HG03045 (cell line): ENCODE results near the gene SYTL2.

Experiments used
- ATAC-seq: cut with Tn5 transposase; IDR thresholded peaks from one replicate; pipeline ENCODE4 v1.9.1; 2021; ENCODE audit warnings: mild to moderate bottlenecking, moderate library complexity; ENCODE audit not compliant: unreplicated experiment

Gene SYTL2

GRCh38 chr11:85826116-85826855 lies 15.3 kb upstream of the SYTL2 start:
- ATAC-seq: no peak

GRCh38 chr11:85825616-85826015 lies 14.7 kb upstream of the SYTL2 start:
- no peak for ATAC-seq

GRCh38 chr11:85823816-85824215 lies 12.9 kb upstream of the SYTL2 start:
- ATAC-seq: no peak

DNA sequence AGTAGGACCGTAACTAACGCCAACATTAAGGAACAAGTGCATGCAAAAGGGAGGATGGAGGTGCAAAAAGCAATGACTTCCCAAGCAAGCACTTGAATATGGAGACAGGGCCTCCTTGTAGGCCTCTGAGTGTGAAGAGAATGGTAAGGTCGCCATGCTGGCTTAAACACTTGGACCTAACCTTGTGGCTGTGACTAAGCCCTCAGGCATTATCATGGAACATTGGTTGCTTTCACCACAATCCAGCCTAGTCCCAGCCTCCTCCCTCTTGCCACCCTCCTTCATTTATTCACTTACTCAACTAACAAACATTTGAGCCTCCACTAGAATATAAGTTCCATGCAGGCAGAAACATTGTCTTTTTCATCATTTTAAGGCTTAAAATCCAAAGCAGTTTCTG lies 11.9 kb upstream of the SYTL2 start:
- ATAC-seq: no peak

GRCh38 chr11:85821636-85822035 lies 10.7 kb upstream of the SYTL2 start:
- ATAC-seq: no peak

DNA sequence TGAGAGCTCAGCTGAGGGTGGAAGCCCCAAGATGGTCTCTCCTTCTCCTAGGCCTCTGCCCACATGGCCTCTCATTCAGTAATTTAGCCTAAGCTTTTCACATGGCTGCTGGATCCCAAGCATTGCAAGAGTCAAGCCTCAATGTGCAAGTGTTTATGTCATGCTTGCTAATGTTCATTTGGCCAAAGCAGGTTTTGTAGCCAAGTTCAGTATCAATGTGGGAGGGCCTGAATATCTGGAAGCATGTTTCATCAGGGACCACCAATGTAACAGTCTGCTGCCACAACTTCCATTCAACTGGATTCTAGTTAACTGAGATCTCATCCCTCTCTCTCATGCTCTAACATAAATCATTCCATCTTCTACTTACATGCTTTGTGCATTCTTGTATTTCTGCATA lies 8.5 kb upstream of the SYTL2 start:
- no peak for ATAC-seq

- ATAC-seq: no peak
These were observed 4.4 kb upstream of the SYTL2 start for GRCh38 chr11:85815186-85815931.

GRCh38 chr11:85813721-85814120 lies 2.8 kb upstream of the SYTL2 start:
- no peak for ATAC-seq

GRCh38 chr11:85811624-85812023 lies 683 bp upstream of the SYTL2 start:
- no peak for ATAC-seq

DNA sequence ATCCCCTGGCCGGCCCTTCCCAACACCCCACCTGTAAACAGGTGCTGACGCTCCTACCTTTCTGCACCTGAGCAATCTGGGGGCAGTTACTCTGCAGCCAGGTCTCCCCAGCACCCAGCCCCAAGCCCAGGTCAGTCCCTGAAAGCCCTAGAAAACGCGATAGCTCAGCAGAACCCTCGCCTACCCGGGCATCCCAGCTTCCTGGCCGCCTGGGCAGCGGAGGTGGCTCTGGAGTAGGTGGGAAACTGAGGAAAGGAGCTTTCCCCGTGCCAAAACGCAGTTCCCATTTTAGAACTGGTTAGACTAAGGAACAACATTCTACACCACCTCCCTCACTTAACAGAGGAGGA lies 445 bp downstream of the SYTL2 start:
- no peak for ATAC-seq

DNA sequence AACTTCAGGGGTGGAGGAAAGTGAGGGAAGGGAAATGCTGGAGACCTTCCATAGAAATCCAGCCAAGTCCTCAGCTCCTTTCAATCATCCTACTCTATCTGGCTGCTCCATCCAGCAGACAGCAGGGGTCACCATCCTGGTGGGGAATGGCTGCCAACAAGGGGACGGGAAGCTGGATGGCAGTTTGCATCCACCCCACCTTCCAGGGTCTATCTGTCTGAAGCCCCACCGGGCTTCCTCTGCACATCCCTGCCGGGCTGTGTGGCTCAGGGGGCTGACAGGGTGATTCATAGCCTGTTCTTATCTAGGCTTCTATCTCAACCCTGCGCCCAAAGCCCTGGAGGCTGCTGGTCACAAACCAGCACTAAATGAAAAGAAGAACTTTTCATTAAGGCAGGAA lies 1.1 kb downstream of the SYTL2 start:
- no peak for ATAC-seq

- no peak for ATAC-seq
These were observed 1.8 kb downstream of the SYTL2 start for GRCh38 chr11:85809191-85809590.

DNA sequence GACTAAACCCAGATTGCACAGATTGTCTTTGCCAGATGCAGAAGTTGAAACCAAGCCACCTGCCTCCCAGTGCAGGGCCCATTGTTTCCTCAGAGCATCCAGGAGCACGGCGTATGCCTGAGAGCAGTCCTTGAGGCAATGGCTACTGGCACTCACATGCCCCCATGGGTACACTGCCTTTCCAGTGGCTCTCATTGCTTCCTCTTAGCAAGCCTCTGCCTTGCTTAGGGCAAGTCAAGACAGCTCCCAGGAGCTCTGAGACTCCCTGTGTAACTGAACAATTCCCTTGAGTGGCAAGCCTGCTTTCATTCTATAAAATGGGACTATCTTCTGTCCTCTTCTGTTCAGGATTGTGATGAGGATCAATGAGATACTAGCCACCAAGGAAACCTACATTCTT lies 4.1 kb downstream of the SYTL2 start:
- ATAC-seq: no peak

GRCh38 chr11:85806016-85806415 lies 4.9 kb downstream of the SYTL2 start:
- ATAC-seq: no peak

GRCh38 chr11:85805387-85805786 lies 5.6 kb downstream of the SYTL2 start:
- ATAC-seq: no peak

GRCh38 chr11:85803920-85804319 lies 7.0 kb downstream of the SYTL2 start:
- no peak for ATAC-seq

DNA sequence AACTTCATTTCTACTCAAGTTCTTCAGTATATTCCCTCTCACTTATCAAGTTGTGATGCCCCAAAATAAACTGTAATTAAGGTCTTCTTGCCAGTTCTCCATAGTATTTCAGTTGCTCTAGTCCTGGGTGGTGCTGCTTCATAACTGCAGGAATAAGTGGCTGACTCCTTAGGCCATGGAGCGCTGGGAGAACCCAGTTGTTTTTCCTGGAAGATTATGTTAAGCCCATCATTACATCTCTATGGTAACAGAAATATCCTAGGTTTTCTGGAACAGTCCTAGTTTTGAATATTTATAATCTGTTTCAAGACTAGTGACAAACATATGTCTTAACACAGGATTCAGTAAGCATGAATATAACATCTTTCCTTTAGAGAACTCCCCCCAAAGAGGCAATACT lies 7.6 kb downstream of the SYTL2 start:
- ATAC-seq: no peak

GRCh38 chr11:85801527-85801926 lies 9.4 kb downstream of the SYTL2 start:
- ATAC-seq: no peak

DNA sequence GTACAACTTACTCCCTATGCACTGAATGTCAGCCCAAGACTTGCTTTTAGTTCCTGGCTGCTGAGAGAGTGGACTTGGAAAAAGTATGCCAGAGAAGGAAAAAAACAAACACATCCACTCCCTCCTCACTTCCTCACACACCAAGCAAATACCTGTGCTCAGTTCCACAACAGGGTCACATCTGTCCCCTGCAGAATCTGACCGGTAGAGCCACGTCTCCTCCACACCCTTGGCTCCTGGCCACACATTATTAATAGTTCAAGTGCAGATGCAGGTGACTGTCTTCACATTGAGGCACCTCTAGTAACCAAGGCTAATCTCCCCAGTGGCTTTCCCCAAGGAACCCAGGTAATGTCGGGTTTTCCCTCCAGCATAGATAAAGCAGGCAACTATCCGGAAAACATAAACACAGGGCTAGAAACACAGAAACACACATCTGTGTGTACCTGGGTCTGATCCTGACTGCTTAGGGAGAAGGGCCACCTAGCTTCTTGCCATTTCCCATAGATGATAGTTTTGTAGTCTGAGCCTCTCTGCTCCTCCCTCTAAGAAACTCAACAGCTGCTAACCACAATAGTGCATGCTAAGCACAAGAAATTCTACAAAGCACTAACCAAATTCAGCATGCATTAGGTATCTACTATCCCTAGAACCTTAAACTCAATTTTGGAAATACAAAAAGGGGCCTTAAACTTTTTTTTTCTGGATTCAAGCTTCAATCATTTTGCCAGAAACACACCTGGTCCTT lies 10.2 kb downstream of the SYTL2 start:
- no peak for ATAC-seq

GRCh38 chr11:85799142-85799541 lies 11.8 kb downstream of the SYTL2 start:
- ATAC-seq: no peak

DNA sequence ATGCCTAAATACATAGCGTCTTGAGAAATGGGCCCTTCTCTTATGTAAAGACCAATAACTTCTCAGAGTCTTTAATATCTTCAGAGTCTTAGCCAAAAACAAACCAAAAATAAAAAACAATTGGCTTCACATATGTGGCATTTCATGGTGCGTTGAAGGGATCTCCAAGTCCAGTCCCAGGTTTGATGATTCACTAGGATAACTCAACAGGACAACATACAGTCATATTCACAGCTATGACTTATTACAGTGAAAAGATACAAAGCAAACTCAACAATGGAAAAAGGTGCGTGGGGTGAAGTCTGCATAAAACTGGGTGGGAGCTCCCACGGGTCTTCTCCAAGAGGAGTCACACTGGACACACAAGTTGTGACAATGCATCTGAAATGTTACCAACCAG lies 12.6 kb downstream of the SYTL2 start:
- no peak for ATAC-seq
